ENCODE results near the gene FKBP8. TPM values are rescaled to one million over a fixed set of nuclear protein-coding genes. Genes with fewer than 3 reads are reported as not detected.
"Not testable (repeated sequence)": the region's sequence is repeated elsewhere in the genome, so short reads cannot be mapped to it uniquely, and the experiment has no call there.

The FKBP8 gene
- total and polyA plus RNA-seq, 5 experiments from 2014 or later = 87.0 to 236 (median 125) TPM

DNA sequence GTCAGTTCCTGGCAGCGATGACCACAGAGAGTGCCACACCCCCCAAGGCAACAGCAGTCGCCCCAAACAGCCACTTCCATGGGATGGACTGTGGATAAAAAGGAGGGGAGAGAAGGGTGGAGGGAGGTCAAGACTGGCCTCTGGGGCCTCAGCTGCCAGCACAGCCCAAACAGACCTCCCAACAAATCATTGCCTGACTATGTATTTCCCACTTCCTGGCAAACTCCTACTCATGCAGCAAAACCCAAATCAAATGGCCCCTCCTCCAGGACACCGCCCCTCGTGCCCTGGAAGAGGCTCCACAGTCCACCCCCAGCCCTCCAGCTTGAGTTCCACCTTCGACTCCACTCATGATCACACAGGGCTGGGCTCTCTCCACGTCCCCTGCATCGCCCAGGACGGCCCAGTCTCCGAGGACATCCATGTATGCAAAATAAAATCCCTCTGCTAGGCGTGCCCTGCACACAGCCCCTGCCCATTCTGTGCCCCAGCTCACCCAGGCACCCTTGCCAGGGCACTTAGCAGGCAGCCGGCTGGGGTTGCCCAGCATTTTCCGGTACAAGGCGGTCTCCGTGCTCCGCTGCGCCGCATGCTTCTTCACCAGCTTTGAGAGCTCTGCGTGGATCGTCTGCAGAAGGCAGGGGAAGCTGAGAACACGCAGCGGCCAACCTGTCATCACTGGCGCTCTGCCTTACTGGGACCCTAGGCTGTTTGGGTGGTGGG lies 11.0 kb downstream of the FKBP8 start:
- ATAC-seq (no peak), DNase-seq (no peak)
- peaks cover 0 to 39% (median 9%) of the 10 kb centered on the region in 3 donors for H3K36me3 Mint-ChIP-seq
- H3K27me3 Mint-ChIP-seq = no peaks in the 10 kb centered on the region
- POLR2A ChIA-PET = interaction anchor here (0.6 to 1.6 kb wide), 2 partner anchors 10 to 13 kb away, joined by 3 to 4 read pairs; no protein-coding TSS in a partner anchor
- no peak overlapping the region for H3K4me3 Mint-ChIP-seq
- H3K9me3 Mint-ChIP-seq = no peaks in the 10 kb centered on the region
- H3K4me1 Mint-ChIP-seq = peaks cover 0 to 7% (median 0%) of the 10 kb centered on the region in 4 donors
- H3K27ac Mint-ChIP-seq = peak overlapping the region in 4 of 10 donors; percentile 34 to 74 (median 60)

DNA sequence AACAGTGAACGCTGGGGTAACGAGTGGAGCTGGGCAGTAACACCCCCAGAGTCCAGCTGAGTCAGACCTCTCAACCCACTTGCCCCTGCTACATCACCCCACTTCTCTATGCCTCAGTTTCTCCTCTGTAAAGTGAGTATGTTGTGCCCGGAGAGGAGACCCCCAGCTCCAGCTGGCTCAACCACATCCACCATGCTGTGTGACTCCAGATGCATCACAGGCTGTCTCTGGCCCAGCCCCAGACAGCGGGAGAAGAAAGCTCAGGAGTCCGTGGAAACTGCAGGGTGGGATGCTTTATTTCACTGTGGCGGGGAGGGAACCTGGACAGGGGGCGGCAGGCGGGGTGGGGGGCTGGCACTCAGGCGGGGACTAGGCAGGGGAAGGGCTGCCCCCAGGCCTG lies 11.9 kb downstream of the FKBP8 start:
- Mint-ChIP-seq H3K9me3 (no peaks in the 10 kb centered on the region), H3K4me3 (no peak overlapping the region), H3K27ac (peak overlapping the region in 1 of 10 donors; percentile 24), H3K4me1 (peaks cover 0 to 5% (median 0%) of the 10 kb centered on the region in 4 donors), H3K27me3 (no peaks in the 10 kb centered on the region), H3K36me3 (peaks cover 0 to 32% (median 7%) of the 10 kb centered on the region in 3 donors)
- no peak for DNase-seq
- POLR2A ChIA-PET = interaction anchor here (1.8 kb wide), 1 partner anchor 11 kb away, joined by 9 read pairs; no protein-coding TSS in a partner anchor
- no peak for ATAC-seq

DNA sequence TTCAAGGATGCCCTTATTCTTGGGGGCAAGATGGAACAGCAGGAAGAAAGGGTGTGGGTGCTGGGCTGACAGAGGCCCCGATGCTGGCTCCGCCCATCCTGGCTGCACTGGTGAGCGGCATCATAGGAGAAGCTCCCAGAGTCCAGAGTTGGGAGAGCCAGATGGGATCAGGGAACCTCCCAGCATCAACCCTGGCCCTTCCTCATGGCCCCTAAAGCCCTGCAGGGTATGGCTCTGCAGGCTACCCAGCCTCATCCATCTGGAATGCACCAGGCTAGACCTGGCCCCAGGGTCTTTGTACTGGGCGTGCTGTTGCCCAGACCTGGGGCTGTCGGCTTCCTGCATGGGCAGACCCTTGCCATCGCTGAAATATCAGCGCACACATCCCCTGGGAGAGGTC lies 13.6 kb downstream of the FKBP8 start:
- Mint-ChIP-seq H3K27me3 (no peaks in the 10 kb centered on the region), H3K27ac (peak overlapping the region in 2 of 10 donors; percentile 58 to 79), H3K9me3 (no peaks in the 10 kb centered on the region), H3K36me3 (peaks cover 0 to 19% (median 3%) of the 10 kb centered on the region in 3 donors), H3K4me3 (no peak overlapping the region), H3K4me1 (peaks cover 0 to 2% (median 0%) of the 10 kb centered on the region in 4 donors)
- no peak for DNase-seq
- ATAC-seq = no peak
- POLR2A ChIA-PET = interaction anchor here (0.6 to 1.7 kb wide), 6 partner anchors 14 to 75 kb away, joined by 3 to 8 read pairs (median 4); partner anchors contain the start of genes KXD1 and UBA52

DNA sequence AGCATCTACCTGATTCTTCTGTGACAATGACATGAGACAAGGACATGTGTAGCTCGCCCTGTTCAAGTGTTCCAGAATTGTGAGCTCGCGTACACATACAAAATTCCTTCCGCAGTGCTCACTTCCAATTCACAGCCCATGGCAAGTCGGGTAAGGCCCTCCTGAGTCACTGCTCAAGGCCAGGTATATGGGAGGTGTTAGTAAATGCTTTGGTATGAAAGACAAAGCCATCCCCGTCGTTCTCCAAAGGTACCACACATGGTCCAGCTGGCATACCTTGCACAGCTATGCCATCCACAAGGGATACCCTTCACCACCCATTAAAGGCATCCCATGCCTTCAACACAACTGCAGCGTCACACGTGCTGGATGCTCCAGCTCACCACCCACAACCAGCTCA lies 17.1 kb downstream of the FKBP8 start:
- peaks cover 0 to 11% (median 4%) of the 10 kb centered on the region in 4 donors for H3K4me1 Mint-ChIP-seq
- peak overlapping the region in 1 of 10 donors; percentile 62 for H3K27ac Mint-ChIP-seq
- H3K36me3 Mint-ChIP-seq = peaks cover 0 to 4% (median 0%) of the 10 kb centered on the region in 3 donors
- no peak overlapping the region for H3K4me3 Mint-ChIP-seq
- H3K9me3 Mint-ChIP-seq = no peaks in the 10 kb centered on the region
- no peaks in the 10 kb centered on the region for H3K27me3 Mint-ChIP-seq
- DNase-seq (no peak), ATAC-seq (no peak)
- POLR2A ChIA-PET = interaction anchor here (1.2 kb wide), 1 partner anchor 12 kb away, joined by 4 read pairs; no protein-coding TSS in a partner anchor

DNA sequence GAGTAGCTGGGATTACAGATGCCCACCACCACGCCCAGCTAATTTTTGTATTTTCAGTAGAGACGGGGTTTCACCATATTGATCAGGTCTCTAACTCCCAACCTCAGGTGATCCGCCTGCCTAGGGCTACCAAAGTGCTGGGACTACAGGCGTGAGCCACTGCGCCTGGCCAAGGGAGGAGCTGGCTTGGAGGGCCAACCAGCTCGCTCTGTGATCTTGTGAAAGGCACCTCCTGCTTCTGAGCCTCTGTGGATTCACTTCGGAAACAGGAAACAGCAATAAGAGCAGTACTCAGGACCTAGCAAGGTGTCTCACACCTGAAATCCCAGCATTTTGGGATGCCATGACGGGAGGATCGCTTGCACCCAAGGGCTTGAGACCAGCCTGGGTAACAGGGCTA lies 19.5 kb downstream of the FKBP8 start:
- POLR2A ChIA-PET = interaction anchor here (1.0 to 5.1 kb wide), 4 partner anchors 18 to 65 kb away, joined by 3 to 38 read pairs (median 10); partner anchors contain the start of gene UBA52
- peak overlapping the region in 3 of 10 donors; percentile 62 to 78 (median 68) for H3K27ac Mint-ChIP-seq
- H3K4me1 Mint-ChIP-seq = peaks cover 4 to 28% (median 19%) of the 10 kb centered on the region in 4 donors
- peak overlapping the region in 2 of 10 donors; percentile 34 to 36 for H3K4me3 Mint-ChIP-seq
- DNase-seq (no peak), ATAC-seq (no peak)
- no peaks in the 10 kb centered on the region for H3K27me3 Mint-ChIP-seq
- peaks cover 0 to 3% (median 0%) of the 10 kb centered on the region in 3 donors for H3K36me3 Mint-ChIP-seq
- no peaks in the 10 kb centered on the region for H3K9me3 Mint-ChIP-seq

DNA sequence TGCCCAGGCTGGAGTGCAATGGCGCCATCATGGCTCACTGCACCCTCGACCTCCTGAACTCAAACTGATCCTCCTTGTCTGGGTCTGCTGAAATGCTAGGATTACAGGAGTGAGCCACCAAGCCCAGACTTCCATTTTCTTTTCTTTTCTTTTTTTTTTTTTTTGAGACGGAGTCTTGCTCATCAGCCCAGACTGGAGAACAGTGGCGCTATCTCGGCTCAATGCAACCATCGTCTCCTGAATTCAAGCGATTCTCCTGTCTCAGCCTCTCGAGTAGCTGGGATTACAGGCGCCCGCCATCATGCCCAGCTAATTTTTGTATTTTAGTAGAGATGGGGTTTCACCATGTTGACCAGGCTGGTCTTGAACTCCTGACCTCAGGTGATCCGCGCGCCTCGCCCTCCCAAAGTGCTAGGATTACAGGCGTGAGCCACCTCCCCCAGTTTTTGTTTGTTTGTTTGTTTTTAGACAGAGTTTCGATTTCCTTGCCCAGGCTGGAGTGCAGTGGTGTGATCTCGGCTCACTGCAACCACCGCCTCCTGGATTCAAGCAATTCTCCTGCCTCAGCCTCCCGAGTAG lies 20.4 kb downstream of the FKBP8 start:
- not testable (repeated sequence) for H3K36me3 Mint-ChIP-seq

DNA sequence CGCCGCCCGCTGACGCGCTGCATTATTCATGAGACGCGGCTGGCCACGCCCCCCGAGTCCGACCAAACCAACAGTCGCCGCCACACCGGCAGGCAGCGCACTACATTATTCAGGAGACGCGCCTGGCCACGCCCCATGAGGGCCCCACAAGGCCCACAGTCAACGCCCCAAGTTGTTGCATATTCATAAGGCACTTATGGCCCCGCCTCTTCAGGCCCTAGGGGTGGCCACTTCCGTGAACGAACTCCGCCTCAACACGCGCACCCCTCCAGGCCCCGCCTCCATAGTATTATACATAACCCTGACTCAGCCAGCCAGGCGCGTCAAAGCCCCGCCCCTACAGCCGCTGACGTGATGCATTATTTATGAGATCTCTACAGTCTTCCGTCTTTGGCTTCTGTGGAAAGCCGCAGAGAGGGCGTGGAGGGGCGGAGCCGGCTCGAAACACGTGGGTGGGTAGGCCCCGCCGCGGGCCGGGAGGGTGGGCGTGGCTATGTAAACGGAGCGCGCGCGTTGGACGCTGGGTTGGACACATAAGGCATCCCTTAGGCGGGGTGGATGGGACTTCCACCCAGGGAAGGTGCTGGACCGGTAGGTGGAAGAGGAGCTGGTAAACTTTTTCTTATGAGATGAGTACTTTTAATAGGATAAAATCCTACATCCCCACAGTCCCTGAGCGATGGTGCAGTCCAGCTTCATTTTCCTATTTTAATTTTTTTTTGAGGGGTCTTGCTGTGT lies 21.1 kb downstream of the FKBP8 start:
- Mint-ChIP-seq H3K4me1 (peaks cover 7 to 33% (median 25%) of the 10 kb centered on the region in 4 donors), H3K9me3 (no peaks in the 10 kb centered on the region), H3K27ac (peak overlapping the region; percentile 91 to 99 (median 96)), H3K4me3 (peak overlapping the region; percentile 86 to 99 (median 94)), H3K27me3 (no peaks in the 10 kb centered on the region), H3K36me3 (no peaks in the 10 kb centered on the region)
- POLR2A ChIA-PET = interaction anchor here (0.5 to 5.9 kb wide), 14 partner anchors 14 to 477 kb away, joined by 3 to 71 read pairs (median 6); partner anchors contain the start of genes FKBP8, KXD1, REX1BD and UBA52
- ATAC-seq = peak; percentile 87
- DNase-seq = peak; percentile 98 to 100 (median 100)

More for the DNA sequence above, 20.4 kb downstream of the FKBP8 start:
- not testable (repeated sequence) for H3K9me3 Mint-ChIP-seq, H3K27me3 Mint-ChIP-seq, ATAC-seq, DNase-seq
- H3K4me1 Mint-ChIP-seq = peaks cover 7 to 29% (median 23%) of the 10 kb centered on the region in 4 donors
- H3K27ac Mint-ChIP-seq = peak overlapping the region; percentile 90 to 99 (median 96)
- POLR2A ChIA-PET = interaction anchor here (1.0 to 5.9 kb wide), 6 partner anchors 14 to 66 kb away, joined by 6 to 71 read pairs (median 39); partner anchors contain the start of genes KXD1, REX1BD and UBA52
- peak overlapping the region in 9 of 10 donors; percentile 60 to 99 (median 93) for H3K4me3 Mint-ChIP-seq

DNA sequence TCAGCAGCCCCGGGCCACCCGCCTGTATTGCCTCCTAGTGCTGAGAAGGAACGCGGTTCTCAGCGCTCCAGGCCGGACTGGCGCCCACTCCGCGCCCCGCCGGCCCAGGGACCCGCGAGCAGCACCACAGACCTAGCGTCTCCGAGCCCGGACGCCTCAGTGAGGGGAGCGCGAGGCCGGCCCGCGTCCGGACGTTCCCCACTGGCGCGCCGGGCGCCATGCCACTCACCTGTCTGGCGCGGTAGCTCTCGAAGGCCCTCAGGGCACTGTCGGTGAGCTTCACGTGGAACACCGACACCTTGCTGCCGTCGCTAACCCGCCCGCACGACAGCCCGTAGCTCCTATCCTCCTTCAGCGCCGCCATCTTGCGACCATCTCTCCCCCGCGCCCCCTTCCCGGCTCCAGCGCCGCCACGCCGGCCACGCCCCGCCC lies 21.7 kb downstream of the FKBP8 start, which contains the start of gene ELL:
Gene ELL (minus strand): TSS at position 379 of the 432 bp plus-strand sequence. CDS start 15 bp downstream, at position 364.
- peaks cover 7 to 35% (median 27%) of the 10 kb centered on the region in 4 donors for H3K4me1 Mint-ChIP-seq
- H3K27ac Mint-ChIP-seq = peak within 1 kb of the TSS; percentile 93 to 99 (median 96)
- DNase-seq = no peak
- H3K9me3 Mint-ChIP-seq = no peaks in the 10 kb centered on the region
- ATAC-seq = peak in 1 of 2 donors; percentile 23
- no peaks in the 10 kb centered on the region for H3K36me3 Mint-ChIP-seq
- H3K4me3 Mint-ChIP-seq = peak within 1 kb of the TSS; percentile 86 to 99 (median 94)
- no peaks in the 10 kb centered on the region for H3K27me3 Mint-ChIP-seq
- POLR2A ChIA-PET = interaction anchor here (0.5 to 5.9 kb wide), 17 partner anchors 13 to 477 kb away, joined by 3 to 71 read pairs (median 5); partner anchors contain the start of genes FKBP8, JUND, KXD1 and REX1BD

DNA sequence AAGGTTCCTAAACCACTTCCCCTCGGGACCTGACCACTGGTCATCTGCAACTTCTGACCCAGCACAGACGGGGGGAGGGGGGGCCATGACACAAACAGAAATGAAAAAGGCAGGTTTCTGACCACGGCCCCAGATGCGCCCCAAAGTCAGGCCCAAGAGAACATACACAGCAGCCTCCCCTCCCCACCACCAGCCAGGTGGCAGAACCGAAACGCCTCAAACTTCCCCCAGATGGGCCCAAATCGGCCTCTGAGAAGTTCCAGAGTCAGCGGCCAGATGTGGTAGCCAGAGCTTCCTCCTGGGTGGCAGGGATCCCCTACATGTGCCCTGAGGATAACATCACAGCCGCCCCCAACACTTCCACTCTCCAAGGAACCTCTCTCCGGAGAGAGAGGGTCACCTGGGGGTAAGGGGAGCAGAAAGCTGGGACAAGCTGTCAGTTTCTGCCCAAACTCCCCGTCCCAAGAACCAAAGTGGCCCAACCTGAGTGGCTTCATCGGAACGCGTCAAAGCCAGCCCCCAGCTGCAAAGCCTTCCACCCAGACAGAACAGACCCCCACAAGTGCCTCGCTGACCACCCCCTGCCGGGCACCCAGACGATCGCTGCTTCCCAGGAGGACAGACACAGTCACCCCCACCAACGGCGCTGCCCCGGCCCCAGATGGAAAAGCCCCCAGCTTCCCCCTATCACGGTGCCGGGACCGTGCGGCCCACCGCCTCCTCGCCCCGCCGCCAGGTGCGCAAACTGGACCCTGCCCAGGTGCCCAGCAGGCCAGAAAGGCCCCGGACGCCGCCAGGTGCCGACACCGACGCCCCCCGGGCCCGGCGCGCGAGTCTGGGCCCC lies 22.3 kb downstream of the FKBP8 start:
- peak in 5 of 10 donors; percentile 21 to 29 (median 22) for DNase-seq
- no peaks in the 10 kb centered on the region for H3K36me3 Mint-ChIP-seq

DNA sequence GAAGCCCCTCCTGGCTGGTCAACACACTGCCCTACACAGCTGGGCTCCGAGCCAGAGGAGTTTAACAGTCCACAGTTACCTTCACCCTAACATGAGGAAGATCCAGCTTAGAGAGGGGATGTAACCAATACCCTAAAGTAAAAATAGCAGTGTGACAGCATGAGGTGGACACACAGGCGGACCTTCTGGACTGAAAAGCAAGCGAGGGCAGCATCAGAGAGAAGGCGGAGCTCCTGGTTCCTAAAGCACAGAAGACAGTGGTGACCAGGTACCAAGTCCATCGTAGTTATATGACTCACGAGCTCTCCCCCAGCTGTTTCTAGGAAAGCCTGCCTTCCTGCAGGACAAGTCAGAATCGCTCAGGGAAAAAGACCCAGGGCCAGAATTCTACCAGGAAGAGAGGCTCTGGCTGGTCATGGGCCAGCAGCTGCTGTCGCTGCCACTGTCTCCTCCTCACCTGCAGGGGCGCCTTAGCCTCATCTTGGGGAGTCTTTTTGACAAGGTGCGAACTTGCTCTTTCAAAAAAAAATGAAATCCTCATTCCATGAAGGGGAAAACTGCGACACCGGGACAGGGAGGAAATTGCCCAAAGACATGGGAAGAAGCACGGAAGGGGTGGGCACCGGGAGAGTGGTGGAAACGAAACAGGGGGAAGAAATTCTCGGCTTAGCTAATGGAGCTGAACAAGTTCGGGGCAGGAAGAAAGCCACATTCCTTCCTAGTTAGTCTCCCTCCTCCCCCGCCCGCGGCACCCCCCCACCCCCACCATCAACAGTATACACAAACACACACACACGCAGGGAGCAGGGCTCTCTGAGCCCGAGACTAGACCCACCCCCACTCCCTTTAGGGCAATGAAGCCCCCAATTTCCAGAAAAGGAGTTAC lies 23.2 kb downstream of the FKBP8 start:
- Mint-ChIP-seq H3K27ac (peak overlapping the region; percentile 85 to 99 (median 94)), H3K27me3 (no peaks in the 10 kb centered on the region), H3K9me3 (no peaks in the 10 kb centered on the region), H3K4me3 (peak overlapping the region; percentile 86 to 99 (median 92)), H3K4me1 (peaks cover 10 to 48% (median 42%) of the 10 kb centered on the region in 4 donors), H3K36me3 (peaks cover 0 to under 1% (median 0%) of the 10 kb centered on the region in 3 donors)
- DNase-seq (peak; percentile 31 to 81 (median 54)), ATAC-seq (no peak)
- POLR2A ChIA-PET = interaction anchor here (0.6 to 5.9 kb wide), 10 partner anchors 11 to 399 kb away, joined by 3 to 71 read pairs (median 9); partner anchors contain the start of genes COPE, DDX49, FKBP8 and JUND

More for the DNA sequence above, 22.3 kb downstream of the FKBP8 start:
- Mint-ChIP-seq H3K4me3 (peak overlapping the region; percentile 86 to 99 (median 94)), H3K27ac (peak overlapping the region; percentile 82 to 99 (median 94)), H3K4me1 (peaks cover 10 to 41% (median 33%) of the 10 kb centered on the region in 4 donors), H3K9me3 (no peaks in the 10 kb centered on the region), H3K27me3 (no peaks in the 10 kb centered on the region)
- ATAC-seq = no peak
- POLR2A ChIA-PET = interaction anchor here (0.6 to 5.9 kb wide), 17 partner anchors 12 to 476 kb away, joined by 3 to 71 read pairs (median 6); partner anchors contain the start of genes COPE, DDX49, FKBP8 and JUND
